Karpas-422 (cell line): Measurements from ENCODE around the gene CFAP97D1. TPM values are rescaled to one million over a fixed set of nuclear protein-coding genes. Genes with fewer than 3 reads are reported as not detected.
A peak's percentile ranks its signal among the peaks of the same experiment; 100 is the strongest.

Experiments
- DNase-seq: peaks from one replicate; pipeline ENCODE4 v3.0.0-alpha.2; 2015
- H2AFZ ChIP-seq: fragments of 200-600 bp; sonication (generic); 2 replicates; pipeline ENCODE4 v1.6.1; 2014; ENCODE audit warnings: antibody characterized with exemption, low read length, mixed read lengths
- H3K27ac ChIP-seq: fragments of 200-600 bp; sonication (generic); 2 replicates; pipeline ENCODE4 v1.5.1; 2014; ENCODE audit warnings: mild to moderate bottlenecking, low read length, moderate library complexity
- H3K27me3 ChIP-seq: fragments of 200-600 bp; sonication (generic); 2 replicates; pipeline ENCODE4 v1.6.1; 2014; ENCODE audit warnings: low read length, mixed read lengths
- H3K36me3 ChIP-seq: fragments of 200-600 bp; sonication (generic); 2 replicates; pipeline ENCODE4 v1.6.1; 2014; ENCODE audit warnings: low read length, mixed read lengths; ENCODE audit not compliant: insufficient read depth
- H3K4me1 ChIP-seq: fragments of 200-600 bp; sonication (generic); 2 replicates; pipeline ENCODE4 v1.6.1; 2014; ENCODE audit warnings: mild to moderate bottlenecking, low read length, mixed read lengths
- H3K4me2 ChIP-seq: fragments of 200-600 bp; sonication (generic); 2 replicates; pipeline ENCODE4 v1.6.1; 2014; ENCODE audit warnings: low read length, low read depth, mild to moderate bottlenecking; ENCODE audit not compliant: poor library complexity, severe bottlenecking
- H3K4me3 ChIP-seq: fragments of 200-600 bp; sonication (generic); 2 replicates; pipeline ENCODE4 v1.5.1; 2014; ENCODE audit warnings: mild to moderate bottlenecking, antibody characterized with exemption, low read length, mixed read lengths
- H3K79me2 ChIP-seq: fragments of 200-600 bp; sonication (generic); 2 replicates; pipeline ENCODE4 v1.6.1; 2014; ENCODE audit warnings: mild to moderate bottlenecking, low read length, mixed read lengths
- H3K9ac ChIP-seq: fragments of 200-600 bp; sonication (generic); 2 replicates; pipeline ENCODE4 v1.6.0; 2014; ENCODE audit warnings: low read length
- H3K9me2 ChIP-seq: fragments of 200-600 bp; sonication (generic), shearing (Covaris generic); replicated peaks from 2 replicates; pipeline ENCODE4 v1.6.0; 2014; ENCODE audit warnings: mild to moderate bottlenecking, low read length, moderate library complexity; ENCODE audit not compliant: insufficient read depth
- H3K9me3 ChIP-seq: fragments of 300-700, 200-600 bp; sonication (generic); 2 replicates; pipeline ENCODE4 v1.6.1; 2014; ENCODE audit warnings: low read length, mixed read lengths
- H4K20me1 ChIP-seq: fragments of 200-600 bp; sonication (generic); 2 replicates; pipeline ENCODE4 v1.6.1; 2014; ENCODE audit warnings: mild to moderate bottlenecking, antibody characterized with exemption, low read length, low read depth; ENCODE audit not compliant: insufficient read depth
- total RNA-seq: library from RNA; depleted of rRNA; stranded (reverse); fragments of >200 nt; shearing (Covaris generic); gene quantifications from 2 replicates; pipeline ENCODE4 v1.2.3, GENCODE V29; 2014; ENCODE audit warnings: low replicate concordance

CFAP97D1 gene
- total RNA-seq, 1 experiment from 2014 or later, result 1.1 TPM

DNA sequence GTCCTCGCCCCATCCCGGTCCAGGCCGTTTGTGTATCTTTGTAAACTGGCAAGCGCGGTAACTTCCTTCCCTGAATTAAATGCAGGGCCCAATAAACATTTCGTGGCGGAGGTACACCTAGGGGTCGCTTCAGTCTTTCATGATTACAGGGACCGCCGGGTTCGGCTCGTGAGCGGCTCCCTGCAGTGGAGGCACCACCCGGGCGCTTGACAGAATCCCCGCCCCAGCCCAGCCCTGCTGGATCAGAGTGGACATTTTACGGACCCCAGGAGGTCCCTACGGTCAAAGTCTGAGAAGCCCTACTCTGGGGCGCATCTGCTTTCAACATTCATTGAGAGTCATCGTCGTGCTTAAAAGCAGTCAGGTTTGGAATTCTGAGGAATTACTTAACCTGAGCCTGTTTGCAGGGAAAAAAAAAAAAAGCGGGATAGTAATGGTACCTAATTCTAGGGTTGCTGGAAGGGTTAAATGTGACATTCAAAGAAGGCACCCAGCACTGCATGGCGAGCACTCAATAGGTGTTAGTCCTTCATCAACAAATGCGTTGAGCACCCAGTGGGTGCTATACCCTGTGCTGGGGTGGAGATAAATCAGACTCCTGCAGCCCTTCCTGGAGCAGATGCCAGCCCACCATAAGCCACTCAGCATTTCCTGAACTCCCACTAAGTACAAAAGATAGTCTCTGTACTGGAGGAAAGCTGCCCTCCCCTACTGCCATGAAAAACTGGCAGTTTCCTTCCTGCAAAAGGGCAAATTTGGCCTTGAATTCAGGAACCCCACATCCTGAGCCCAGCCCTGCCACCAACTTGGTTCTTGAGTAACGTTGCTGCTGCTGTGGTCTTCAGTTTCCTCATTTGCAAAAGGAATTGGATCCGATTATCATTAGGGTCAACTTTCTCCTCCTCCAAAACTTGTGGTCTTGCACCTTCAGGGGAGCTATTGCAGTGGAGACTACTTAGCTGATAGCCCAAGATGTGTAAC is 800 bp upstream of the CFAP97D1 start:
- Histone ChIP-seq H3K79me2 (no peaks in the 10 kb centered on the region), H3K4me2 (peak overlapping the region; percentile 96), H3K4me3 (peak overlapping the region; percentile 84), H3K9me3 (no peaks in the 10 kb centered on the region), H4K20me1 (no peaks in the 10 kb centered on the region), H3K27me3 (no peaks in the 10 kb centered on the region), H3K9ac (peak overlapping the region; percentile 82), H3K27ac (no peak overlapping the region), H2AFZ (peak overlapping the region; percentile 88), H3K4me1 (peaks cover 15% of the 10 kb centered on the region), H3K36me3 (no peaks in the 10 kb centered on the region), H3K9me2 (no peaks in the 10 kb centered on the region)
- no peak for DNase-seq

DNA sequence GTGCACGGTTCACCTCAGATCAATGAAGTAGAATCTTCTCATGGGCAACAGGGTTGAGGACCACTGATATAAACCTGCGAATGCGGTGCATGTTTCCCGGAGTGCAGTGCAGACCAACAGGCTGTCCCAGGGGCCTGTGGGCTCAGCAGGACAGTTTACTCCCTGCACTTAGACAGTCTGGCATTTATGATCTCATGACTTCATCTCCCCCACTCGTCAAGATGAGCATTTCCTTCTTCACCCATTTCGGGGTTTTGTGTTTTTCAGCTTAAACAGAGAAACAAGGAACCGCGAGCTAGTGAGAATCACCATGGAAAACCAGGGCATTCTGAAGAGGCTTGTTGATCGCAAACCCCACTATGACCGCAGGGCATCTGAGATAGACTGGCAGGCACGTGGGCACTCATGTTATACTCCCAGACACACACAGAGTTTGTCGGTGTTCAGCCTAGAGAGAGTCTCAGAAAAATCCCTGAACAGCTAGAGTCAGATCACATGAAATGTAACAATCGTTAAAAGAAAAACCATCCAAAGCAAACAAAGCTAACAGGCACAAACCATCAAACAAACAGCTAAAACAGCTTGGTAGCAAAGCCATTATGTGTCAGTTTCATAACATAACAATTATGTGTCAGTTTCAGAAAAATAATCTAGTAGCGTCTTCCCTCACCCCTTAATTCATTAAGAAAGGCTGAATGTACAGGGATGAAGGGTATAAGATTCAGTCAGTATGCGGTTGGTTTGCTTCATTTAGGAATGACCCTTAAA is 2.9 kb downstream of the CFAP97D1 start:
- Histone ChIP-seq H3K9ac (no peak overlapping the region), H3K4me1 (peaks cover 24% of the 10 kb centered on the region), H3K4me2 (no peak overlapping the region), H4K20me1 (no peaks in the 10 kb centered on the region), H3K36me3 (no peaks in the 10 kb centered on the region), H3K79me2 (no peaks in the 10 kb centered on the region), H3K9me3 (no peaks in the 10 kb centered on the region), H2AFZ (no peak overlapping the region), H3K27ac (no peak overlapping the region), H3K9me2 (no peaks in the 10 kb centered on the region), H3K4me3 (no peak overlapping the region), H3K27me3 (no peaks in the 10 kb centered on the region)
- DNase-seq, result no peak

DNA sequence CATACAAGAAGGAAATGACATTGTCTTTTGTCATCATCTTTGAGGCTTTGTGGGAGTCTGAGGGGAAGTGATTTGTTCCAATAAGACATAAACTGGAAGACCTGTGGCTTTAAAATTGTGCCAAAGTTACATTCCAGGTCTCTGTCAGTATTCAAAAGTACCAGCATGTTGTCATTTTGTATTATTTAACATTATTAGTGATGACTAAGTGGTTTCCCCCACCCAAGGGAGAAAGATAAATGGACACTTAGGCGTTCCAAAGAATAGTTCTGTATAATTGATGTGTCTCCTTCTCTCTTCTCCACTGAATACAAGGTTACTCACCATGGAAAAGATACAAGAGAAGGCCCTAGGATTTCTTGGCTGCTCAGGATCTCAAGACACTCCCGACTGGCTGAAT is 3.8 kb downstream of the CFAP97D1 start:
- no peaks in the 10 kb centered on the region for H3K79me2 ChIP-seq
- H3K4me3 ChIP-seq, result no peak overlapping the region
- no peak for DNase-seq
- peaks cover 21% of the 10 kb centered on the region for H3K4me1 ChIP-seq
- H2AFZ ChIP-seq, result no peak overlapping the region
- H3K4me2 ChIP-seq, result no peak overlapping the region
- no peaks in the 10 kb centered on the region for H3K27me3 ChIP-seq
- H3K9me3 ChIP-seq, result no peaks in the 10 kb centered on the region
- H4K20me1 ChIP-seq, result no peaks in the 10 kb centered on the region
- H3K9me2 ChIP-seq, result no peaks in the 10 kb centered on the region
- H3K27ac ChIP-seq, result no peak overlapping the region
- H3K9ac ChIP-seq, result no peak overlapping the region
- no peaks in the 10 kb centered on the region for H3K36me3 ChIP-seq

DNA sequence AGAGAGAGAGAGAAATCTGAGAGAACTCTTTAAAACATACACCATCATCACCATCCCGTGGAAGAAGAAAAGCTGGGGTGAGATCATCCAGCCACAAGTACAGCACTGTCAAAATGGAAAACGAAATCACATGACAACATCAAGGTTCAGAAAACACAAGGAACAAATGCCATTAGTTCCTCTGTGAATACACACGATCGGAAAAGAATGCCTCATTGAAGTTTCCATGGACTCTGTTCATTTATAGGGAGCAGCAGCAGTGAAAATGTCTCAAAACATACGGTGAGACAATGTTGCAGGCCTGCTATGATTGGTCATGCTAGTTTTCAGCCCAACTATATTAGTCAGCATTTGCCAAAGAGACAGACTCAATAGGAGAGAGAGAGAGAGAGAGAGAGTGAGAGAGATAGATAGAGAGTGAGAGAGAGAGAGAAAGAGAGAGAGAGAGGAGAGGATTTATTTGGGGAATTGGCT is 4.4 kb downstream of the CFAP97D1 start:
- no peak overlapping the region for H2AFZ ChIP-seq
- no peaks in the 10 kb centered on the region for H4K20me1 ChIP-seq
- no peak overlapping the region for H3K9ac ChIP-seq
- peaks cover 15% of the 10 kb centered on the region for H3K4me1 ChIP-seq
- H3K27ac ChIP-seq, result no peak overlapping the region
- H3K36me3 ChIP-seq, result no peaks in the 10 kb centered on the region
- no peaks in the 10 kb centered on the region for H3K9me3 ChIP-seq
- no peaks in the 10 kb centered on the region for H3K9me2 ChIP-seq
- no peaks in the 10 kb centered on the region for H3K79me2 ChIP-seq
- no peaks in the 10 kb centered on the region for H3K27me3 ChIP-seq
- no peak overlapping the region for H3K4me3 ChIP-seq
- H3K4me2 ChIP-seq, result no peak overlapping the region
- no peak for DNase-seq

DNA sequence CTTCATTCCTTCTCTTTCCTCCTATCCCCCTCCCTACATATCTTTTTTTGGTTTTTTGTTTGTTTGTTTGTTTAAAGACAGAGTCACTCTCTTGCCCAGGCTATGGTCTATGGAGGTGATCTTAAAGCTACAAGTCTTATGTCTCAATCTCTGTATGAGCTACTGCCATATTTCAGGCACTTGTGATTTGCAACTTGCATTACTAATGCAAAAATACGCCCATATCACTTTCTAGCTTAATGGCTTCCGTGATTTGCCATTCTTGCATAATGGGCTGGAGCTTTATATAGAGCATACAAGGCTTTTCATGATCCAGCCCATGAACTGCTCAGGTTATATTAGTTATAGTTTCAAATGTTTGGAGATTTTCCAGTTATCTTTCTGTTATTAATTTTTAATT is 7.5 kb downstream of the CFAP97D1 start:
- DNase-seq, result peak; percentile 75
- H3K36me3 ChIP-seq, result no peaks in the 10 kb centered on the region

DNA sequence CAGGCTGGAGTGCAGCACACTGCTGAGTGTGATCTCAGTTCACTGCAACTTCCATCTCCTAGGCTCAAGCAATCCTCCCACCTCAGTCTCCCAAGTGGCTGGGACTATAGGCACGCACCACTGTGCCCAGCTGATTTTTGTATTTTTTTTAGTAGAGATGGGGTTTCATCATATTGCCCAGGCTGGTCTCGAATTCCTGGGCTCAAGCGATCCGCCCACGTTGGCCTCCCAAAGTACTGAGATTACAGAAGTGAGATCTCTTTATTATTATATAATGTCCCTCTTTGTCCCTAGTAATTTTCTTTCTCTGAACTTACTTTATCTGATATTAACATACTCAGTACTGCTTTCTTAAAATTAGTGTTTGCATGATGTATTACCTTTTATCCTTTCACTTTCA is 8.3 kb downstream of the CFAP97D1 start:
- no peaks in the 10 kb centered on the region for H3K9me3 ChIP-seq
- H3K27ac ChIP-seq, result no peak overlapping the region
- no peaks in the 10 kb centered on the region for H3K9me2 ChIP-seq
- H3K79me2 ChIP-seq, result no peaks in the 10 kb centered on the region
- H3K9ac ChIP-seq, result no peak overlapping the region
- no peak overlapping the region for H2AFZ ChIP-seq
- H3K4me1 ChIP-seq, result peaks cover 13% of the 10 kb centered on the region
- no peak overlapping the region for H3K4me3 ChIP-seq
- H3K27me3 ChIP-seq, result no peaks in the 10 kb centered on the region
- DNase-seq, result no peak
- H4K20me1 ChIP-seq, result no peaks in the 10 kb centered on the region
- no peaks in the 10 kb centered on the region for H3K36me3 ChIP-seq
- H3K4me2 ChIP-seq, result no peak overlapping the region

More for the DNA sequence above, 7.5 kb downstream of the CFAP97D1 start:
- peak overlapping the region; percentile 25 for H3K4me2 ChIP-seq
- H3K9me3 ChIP-seq, result no peaks in the 10 kb centered on the region
- no peak overlapping the region for H3K4me3 ChIP-seq
- no peak overlapping the region for H3K27ac ChIP-seq
- H3K9ac ChIP-seq, result no peak overlapping the region
- H2AFZ ChIP-seq, result 0 out of 2 replicates have a peak overlapping the region, but pooled peaks have one; percentile 42
- H3K27me3 ChIP-seq, result no peaks in the 10 kb centered on the region
- H4K20me1 ChIP-seq, result no peaks in the 10 kb centered on the region
- peaks cover 13% of the 10 kb centered on the region for H3K4me1 ChIP-seq
- no peaks in the 10 kb centered on the region for H3K79me2 ChIP-seq
- H3K9me2 ChIP-seq, result no peaks in the 10 kb centered on the region

DNA sequence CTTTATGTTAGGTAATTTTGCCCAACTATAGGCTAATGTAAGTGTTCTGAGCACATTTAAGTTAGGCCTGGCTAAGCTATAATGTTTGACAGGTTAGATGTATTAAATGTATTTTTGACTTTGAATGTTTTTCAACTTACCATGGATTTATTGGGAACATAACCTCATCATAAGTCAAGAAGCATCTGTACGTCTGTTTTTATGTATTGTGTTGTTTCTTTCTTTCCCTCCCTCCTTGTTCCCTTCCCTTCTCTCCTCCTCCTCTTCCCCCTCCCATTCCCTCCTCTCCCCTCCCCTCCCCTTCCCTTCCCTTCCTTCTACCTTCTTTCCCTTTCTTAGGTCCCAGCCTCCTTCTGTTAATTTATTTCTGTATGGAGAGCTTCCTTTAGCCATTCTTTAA is 9.2 kb downstream of the CFAP97D1 start:
- DNase-seq, result no peak
- Histone ChIP-seq H3K4me3 (no peak overlapping the region), H3K9ac (no peak overlapping the region), H3K79me2 (no peaks in the 10 kb centered on the region), H3K9me3 (no peaks in the 10 kb centered on the region), H3K4me1 (peaks cover 13% of the 10 kb centered on the region), H3K36me3 (no peaks in the 10 kb centered on the region), H3K9me2 (no peaks in the 10 kb centered on the region), H3K27ac (no peak overlapping the region), H3K4me2 (no peak overlapping the region), H4K20me1 (no peaks in the 10 kb centered on the region), H2AFZ (no peak overlapping the region), H3K27me3 (no peaks in the 10 kb centered on the region)

DNA sequence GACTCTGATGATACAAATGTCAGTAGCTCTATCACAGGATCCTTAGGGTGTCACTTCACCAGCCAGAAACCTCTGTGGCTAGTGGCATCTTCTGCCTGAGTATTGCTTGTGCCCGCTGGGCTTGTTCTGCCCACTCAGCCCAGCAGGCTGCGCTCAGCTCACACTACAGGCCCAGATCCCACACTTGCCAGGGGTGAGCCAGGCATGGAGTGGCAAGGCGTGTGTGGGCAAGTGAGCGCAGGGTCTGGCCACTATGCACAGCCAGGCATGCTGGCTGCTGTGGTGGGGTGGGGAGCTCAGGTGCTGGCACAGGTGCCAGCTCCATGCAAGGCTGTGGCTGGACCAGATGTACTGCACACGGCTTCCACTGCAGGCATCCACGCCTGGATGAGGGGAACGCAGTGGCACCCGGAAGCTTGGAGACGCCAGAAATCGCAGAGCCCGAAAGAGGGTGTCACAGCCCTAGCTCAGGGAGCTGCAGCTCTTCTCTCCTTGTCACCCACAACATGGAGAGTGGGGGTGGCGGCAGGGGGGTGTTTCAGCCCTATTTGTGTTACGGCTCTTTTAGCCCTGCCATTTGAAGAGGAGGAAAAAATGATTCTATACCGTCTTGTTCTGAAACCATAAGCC is 10.2 kb downstream of the CFAP97D1 start:
- Histone ChIP-seq H3K4me1 (peaks cover 13% of the 10 kb centered on the region), H3K36me3 (no peaks in the 10 kb centered on the region), H3K9me2 (no peaks in the 10 kb centered on the region), H3K9ac (no peak overlapping the region), H3K79me2 (no peaks in the 10 kb centered on the region), H2AFZ (no peak overlapping the region), H3K9me3 (no peaks in the 10 kb centered on the region), H3K27me3 (no peaks in the 10 kb centered on the region), H3K27ac (no peak overlapping the region), H3K4me3 (no peak overlapping the region), H4K20me1 (no peaks in the 10 kb centered on the region), H3K4me2 (no peak overlapping the region)
- no peak for DNase-seq
